ENCODE data around the gene NDUFA11. TPM values are rescaled to one million over a fixed set of nuclear protein-coding genes. Genes with fewer than 3 reads are reported as not detected.
A peak's percentile ranks its signal among the peaks of the same experiment; 100 is the strongest.

The NDUFA11 gene
- total and polyA plus RNA-seq, 2 of the 13 experiments (the other 11 are each of a cell fraction or from before 2014, with no cell fraction given) = 286 to 378 TPM

- peak; percentile 93 for TF ChIP-seq HOXD1 (CRISPR knock-in tag; IDR thresholded peaks at IDR 0.05)
- TF ChIP-seq TOPORS (CRISPR knock-in tag; IDR thresholded peaks at IDR 0.05) = no peak
- no peak for TF ChIP-seq GTF3A (CRISPR knock-in tag; conservative IDR thresholded peaks at IDR 0.05)
- TF ChIP-seq, protein P1, sequence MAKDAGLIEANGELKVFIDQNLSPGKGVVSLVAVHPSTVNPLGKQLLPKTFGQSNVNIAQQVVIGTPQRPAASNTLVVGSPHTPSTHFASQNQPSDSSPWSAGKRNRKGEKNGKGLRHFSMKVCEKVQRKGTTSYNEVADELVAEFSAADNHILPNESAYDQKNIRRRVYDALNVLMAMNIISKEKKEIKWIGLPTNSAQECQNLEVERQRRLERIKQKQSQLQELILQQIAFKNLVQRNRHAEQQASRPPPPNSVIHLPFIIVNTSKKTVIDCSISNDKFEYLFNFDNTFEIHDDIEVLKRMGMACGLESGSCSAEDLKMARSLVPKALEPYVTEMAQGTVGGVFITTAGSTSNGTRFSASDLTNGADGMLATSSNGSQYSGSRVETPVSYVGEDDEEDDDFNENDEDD (CRISPR knock-in tag; IDR thresholded peaks at IDR 0.05; ENCODE audit: borderline replicate concordance) = peak; percentile 67; the same call in 1 of the 2 replicates
- peak; percentile 88 for TF ChIP-seq PHF21A (CRISPR knock-in tag; IDR thresholded peaks at IDR 0.05)
- TF ChIP-seq TP53 (CRISPR knock-in tag; conservative IDR thresholded peaks at IDR 0.05) = 0 out of 2 replicates have a peak, but pooled peaks have one; percentile 82
- TF ChIP-seq, protein P2, sequence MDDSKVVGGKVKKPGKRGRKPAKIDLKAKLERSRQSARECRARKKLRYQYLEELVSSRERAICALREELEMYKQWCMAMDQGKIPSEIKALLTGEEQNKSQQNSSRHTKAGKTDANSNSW (CRISPR knock-in tag; IDR thresholded peaks at IDR 0.05; ENCODE audit: borderline replicate concordance) = no peak
- no peak for TF ChIP-seq ZBTB2 (CRISPR knock-in tag; IDR thresholded peaks at IDR 0.05; ENCODE audit: low read depth)
- TF ChIP-seq SATB2 (CRISPR knock-in tag; IDR thresholded peaks at IDR 0.05) = no peak
- no peak for TF ChIP-seq NFATC3 (CRISPR knock-in tag; IDR thresholded peaks at IDR 0.05)
- no peak for TF ChIP-seq CREB1 (IDR thresholded peaks at IDR 0.05)
- TF ChIP-seq CREB1 (CRISPR knock-in tag; IDR thresholded peaks at IDR 0.05) = 0 out of 2 replicates have a peak, but pooled peaks have one; percentile 53
- TF ChIP-seq, protein P3, sequence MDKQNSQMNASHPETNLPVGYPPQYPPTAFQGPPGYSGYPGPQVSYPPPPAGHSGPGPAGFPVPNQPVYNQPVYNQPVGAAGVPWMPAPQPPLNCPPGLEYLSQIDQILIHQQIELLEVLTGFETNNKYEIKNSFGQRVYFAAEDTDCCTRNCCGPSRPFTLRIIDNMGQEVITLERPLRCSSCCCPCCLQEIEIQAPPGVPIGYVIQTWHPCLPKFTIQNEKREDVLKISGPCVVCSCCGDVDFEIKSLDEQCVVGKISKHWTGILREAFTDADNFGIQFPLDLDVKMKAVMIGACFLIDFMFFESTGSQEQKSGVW (CRISPR knock-in tag; IDR thresholded peaks at IDR 0.05; ENCODE audit: borderline replicate concordance) = no peak
- peak; percentile 39; the same call in 1 of the 2 replicates for TF ChIP-seq ZBTB7B (CRISPR knock-in tag; IDR thresholded peaks at IDR 0.05)
- TF ChIP-seq ISX (CRISPR knock-in tag; conservative IDR thresholded peaks at IDR 0.05) = no peak
- TF ChIP-seq IKZF4 (CRISPR knock-in tag; IDR thresholded peaks at IDR 0.05; ENCODE audit: borderline replicate concordance, low read depth, not compliant biosample characterization) = peak; percentile 26
- no peak for TF ChIP-seq MAFK (conservative IDR thresholded peaks at IDR 0.05 in 1 of 2, IDR thresholded peaks at IDR 0.05 in 1 of 2; ENCODE audit: low read length in 2 of 2)
- no peak for TF ChIP-seq ZFP36 (IDR thresholded peaks at IDR 0.05; ENCODE audit: borderline replicate concordance, low read depth, low read length, partially characterized antibody)
- TF ChIP-seq, protein P4, sequence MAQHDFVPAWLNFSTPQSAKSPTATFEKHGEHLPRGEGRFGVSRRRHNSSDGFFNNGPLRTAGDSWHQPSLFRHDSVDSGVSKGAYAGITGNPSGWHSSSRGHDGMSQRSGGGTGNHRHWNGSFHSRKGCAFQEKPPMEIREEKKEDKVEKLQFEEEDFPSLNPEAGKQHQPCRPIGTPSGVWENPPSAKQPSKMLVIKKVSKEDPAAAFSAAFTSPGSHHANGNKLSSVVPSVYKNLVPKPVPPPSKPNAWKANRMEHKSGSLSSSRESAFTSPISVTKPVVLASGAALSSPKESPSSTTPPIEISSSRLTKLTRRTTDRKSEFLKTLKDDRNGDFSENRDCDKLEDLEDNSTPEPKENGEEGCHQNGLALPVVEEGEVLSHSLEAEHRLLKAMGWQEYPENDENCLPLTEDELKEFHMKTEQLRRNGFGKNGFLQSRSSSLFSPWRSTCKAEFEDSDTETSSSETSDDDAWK (CRISPR knock-in tag; IDR thresholded peaks at IDR 0.05) = no peak
- 0 out of 2 replicates have a peak, but pooled peaks have one; percentile 58 for TF ChIP-seq RERE (CRISPR knock-in tag; IDR thresholded peaks at IDR 0.05; ENCODE audit: low read depth)
Observed at GRCh38 chr19:5880604-5881078, 22.9 kb downstream of the NDUFA11 start (continued).
